ENCODE results near the gene MS4A3.
"Not testable (repeated sequence)": the region's sequence is repeated elsewhere in the genome, so short reads cannot be mapped to it uniquely, and the experiment has no call there.

DNA sequence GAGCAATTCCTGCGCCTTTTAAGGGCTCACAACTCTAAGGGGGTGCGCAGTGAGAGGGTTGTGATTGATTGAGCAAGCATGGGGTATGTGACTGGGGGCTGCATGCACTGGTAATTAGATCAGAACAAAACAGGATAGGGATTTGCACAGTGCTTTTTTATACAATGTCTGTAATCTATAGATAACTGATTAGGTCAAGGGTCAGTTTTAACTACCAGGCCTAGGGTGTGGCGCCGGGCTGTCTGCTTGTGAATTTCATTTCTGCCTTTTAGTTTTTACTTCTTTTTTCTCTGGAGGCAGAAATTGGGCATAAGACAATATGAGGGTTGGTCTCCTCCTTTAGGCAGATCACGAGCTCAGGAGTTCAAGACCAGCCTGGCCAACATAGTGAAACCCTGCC lies 52.2 kb downstream of the MS4A3 start:
- TF ChIP-seq, protein P1, sequence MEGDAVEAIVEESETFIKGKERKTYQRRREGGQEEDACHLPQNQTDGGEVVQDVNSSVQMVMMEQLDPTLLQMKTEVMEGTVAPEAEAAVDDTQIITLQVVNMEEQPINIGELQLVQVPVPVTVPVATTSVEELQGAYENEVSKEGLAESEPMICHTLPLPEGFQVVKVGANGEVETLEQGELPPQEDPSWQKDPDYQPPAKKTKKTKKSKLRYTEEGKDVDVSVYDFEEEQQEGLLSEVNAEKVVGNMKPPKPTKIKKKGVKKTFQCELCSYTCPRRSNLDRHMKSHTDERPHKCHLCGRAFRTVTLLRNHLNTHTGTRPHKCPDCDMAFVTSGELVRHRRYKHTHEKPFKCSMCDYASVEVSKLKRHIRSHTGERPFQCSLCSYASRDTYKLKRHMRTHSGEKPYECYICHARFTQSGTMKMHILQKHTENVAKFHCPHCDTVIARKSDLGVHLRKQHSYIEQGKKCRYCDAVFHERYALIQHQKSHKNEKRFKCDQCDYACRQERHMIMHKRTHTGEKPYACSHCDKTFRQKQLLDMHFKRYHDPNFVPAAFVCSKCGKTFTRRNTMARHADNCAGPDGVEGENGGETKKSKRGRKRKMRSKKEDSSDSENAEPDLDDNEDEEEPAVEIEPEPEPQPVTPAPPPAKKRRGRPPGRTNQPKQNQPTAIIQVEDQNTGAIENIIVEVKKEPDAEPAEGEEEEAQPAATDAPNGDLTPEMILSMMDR (IDR thresholded peaks at IDR 0.05) = not testable (repeated sequence)
- TF ChIP-seq POLR2A (IDR thresholded peaks at IDR 0.05) = not testable (repeated sequence)
